HG02623 (cell line): ENCODE measurements around the gene SLC12A7.

Experiments used
- ATAC-seq: cut with Tn5 transposase; IDR thresholded peaks from one replicate; pipeline ENCODE4 v1.9.1; 2021; ENCODE audit warnings: moderate library complexity; ENCODE audit not compliant: unreplicated experiment

The SLC12A7 gene

GRCh38 chr5:1141834-1142233 is 30.0 kb upstream of the SLC12A7 start:
- ATAC-seq: no peak

GRCh38 chr5:1140818-1141189 is 28.9 kb upstream of the SLC12A7 start:
- no peak for ATAC-seq

- peak; percentile 53 for ATAC-seq
Observed at GRCh38 chr5:1140171-1140817, 28.4 kb upstream of the SLC12A7 start.

- ATAC-seq: no peak
Observed at GRCh38 chr5:1139331-1140170, 27.7 kb upstream of the SLC12A7 start.

GRCh38 chr5:1138445-1139245 is 26.8 kb upstream of the SLC12A7 start:
- ATAC-seq: no peak

GRCh38 chr5:1137567-1138444 is 25.9 kb upstream of the SLC12A7 start:
- ATAC-seq: no peak

- ATAC-seq: no peak
Observed at GRCh38 chr5:1136814-1137213, 25.0 kb upstream of the SLC12A7 start.

GRCh38 chr5:1135696-1136525 is 24.0 kb upstream of the SLC12A7 start:
- ATAC-seq: no peak

GRCh38 chr5:1134478-1134877 is 22.6 kb upstream of the SLC12A7 start:
- ATAC-seq: no peak

- peak; percentile 46 for ATAC-seq
Observed at GRCh38 chr5:1133510-1134201, 21.8 kb upstream of the SLC12A7 start.

GRCh38 chr5:1133108-1133507 is 21.2 kb upstream of the SLC12A7 start:
- ATAC-seq: no peak

GRCh38 chr5:1132570-1132969 is 20.7 kb upstream of the SLC12A7 start:
- ATAC-seq: no peak

GRCh38 chr5:1131726-1132125 is 19.9 kb upstream of the SLC12A7 start:
- ATAC-seq: no peak

GRCh38 chr5:1131191-1131621 is 19.3 kb upstream of the SLC12A7 start:
- no peak for ATAC-seq

- no peak for ATAC-seq
Observed at GRCh38 chr5:1130218-1130946, 18.5 kb upstream of the SLC12A7 start.

GRCh38 chr5:1129711-1130055 is 17.8 kb upstream of the SLC12A7 start:
- no peak for ATAC-seq

GRCh38 chr5:1128977-1129710 is 17.3 kb upstream of the SLC12A7 start:
- ATAC-seq: no peak
